Measurements from ENCODE around the gene ANKRD24. TPM values are rescaled to one million over a fixed set of nuclear protein-coding genes. Genes with fewer than 3 reads are reported as not detected.
"Not testable (repeated sequence)": the region's sequence is repeated elsewhere in the genome, so short reads cannot be mapped to it uniquely, and the experiment has no call there.

Gene ANKRD24
- total RNA-seq, 3 donors from 2014 or later (not counting 1 experiment from before 2014, with no cell fraction given): 0.65 to 2.2 (median 0.71) TPM

- intact Hi-C loops (cut with micrococcal nuclease): no loop called here
- no peak overlapping the region for H3K4me3 ChIP-seq (ENCODE audit: low read length)
- no peak overlapping the region for H3K27ac ChIP-seq (ENCODE audit: low read length)
- H3K27me3 ChIP-seq (ENCODE audit: control insufficient read depth, insufficient read depth, low read length): no peaks in the 10 kb centered on the region
- ATAC-seq (no peak), DNase-seq (no peak)
- WGBS (ENCODE audit: insufficient coverage): 97% methylated on average over 79 of the region's 81 CpGs
- no peaks in the 10 kb centered on the region for H3K36me3 ChIP-seq (ENCODE audit: control insufficient read depth, insufficient read depth, low read length)
- Mint-ChIP-seq H3K27me3 (ENCODE audit: low read depth in 2 of 2) (peaks cover 0 to 4% of the 10 kb centered on the region in 2 donors), H3K27ac (no peak overlapping the region), H3K4me1 (peaks cover 11 to 12% of the 10 kb centered on the region in 2 donors), H3K4me3 (no peak overlapping the region), H3K36me3 (no peaks in the 10 kb centered on the region), H3K9me3 (no peaks in the 10 kb centered on the region)
- TF ChIP-seq, protein P1, sequence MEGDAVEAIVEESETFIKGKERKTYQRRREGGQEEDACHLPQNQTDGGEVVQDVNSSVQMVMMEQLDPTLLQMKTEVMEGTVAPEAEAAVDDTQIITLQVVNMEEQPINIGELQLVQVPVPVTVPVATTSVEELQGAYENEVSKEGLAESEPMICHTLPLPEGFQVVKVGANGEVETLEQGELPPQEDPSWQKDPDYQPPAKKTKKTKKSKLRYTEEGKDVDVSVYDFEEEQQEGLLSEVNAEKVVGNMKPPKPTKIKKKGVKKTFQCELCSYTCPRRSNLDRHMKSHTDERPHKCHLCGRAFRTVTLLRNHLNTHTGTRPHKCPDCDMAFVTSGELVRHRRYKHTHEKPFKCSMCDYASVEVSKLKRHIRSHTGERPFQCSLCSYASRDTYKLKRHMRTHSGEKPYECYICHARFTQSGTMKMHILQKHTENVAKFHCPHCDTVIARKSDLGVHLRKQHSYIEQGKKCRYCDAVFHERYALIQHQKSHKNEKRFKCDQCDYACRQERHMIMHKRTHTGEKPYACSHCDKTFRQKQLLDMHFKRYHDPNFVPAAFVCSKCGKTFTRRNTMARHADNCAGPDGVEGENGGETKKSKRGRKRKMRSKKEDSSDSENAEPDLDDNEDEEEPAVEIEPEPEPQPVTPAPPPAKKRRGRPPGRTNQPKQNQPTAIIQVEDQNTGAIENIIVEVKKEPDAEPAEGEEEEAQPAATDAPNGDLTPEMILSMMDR (IDR thresholded peaks at IDR 0.05): no peak
- H3K9me3 ChIP-seq (ENCODE audit: control insufficient read depth, insufficient read depth, low read length): peaks cover 7% of the 10 kb centered on the region
- H3K4me1 ChIP-seq (ENCODE audit: control insufficient read depth, insufficient read depth, low read length): peaks cover 12% of the 10 kb centered on the region
These were observed 35.2 kb downstream of the ANKRD24 start for GRCh38 chr19:4217429-4218264.

DNA sequence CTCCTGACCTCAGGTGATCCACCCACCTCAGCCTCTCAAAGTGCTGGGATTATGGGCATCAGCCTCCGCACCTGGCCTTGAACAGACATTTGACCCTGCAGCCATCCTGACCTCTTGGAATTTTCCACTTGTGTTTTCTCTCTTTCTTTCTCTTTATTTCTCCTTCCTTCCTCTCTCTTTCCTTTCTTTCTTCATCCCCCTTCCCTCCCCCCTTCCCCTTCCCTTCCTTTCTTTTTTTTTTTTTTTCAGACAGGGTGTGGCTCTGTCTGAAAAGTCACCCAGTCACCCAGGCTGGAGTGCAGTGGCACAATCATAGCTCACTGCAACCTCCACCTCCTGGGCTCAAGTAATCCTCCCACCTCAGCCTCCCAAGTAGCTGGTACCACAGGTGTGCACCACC lies 36.0 kb downstream of the ANKRD24 start:
- H3K27ac Mint-ChIP-seq; H3K4me3 Mint-ChIP-seq; H3K27me3 Mint-ChIP-seq (ENCODE audit: low read depth in 2 of 2); H3K27me3 ChIP-seq (ENCODE audit: control insufficient read depth, insufficient read depth, low read length); H3K9me3 Mint-ChIP-seq; H3K36me3 ChIP-seq (ENCODE audit: control insufficient read depth, insufficient read depth, low read length); H3K4me3 ChIP-seq (ENCODE audit: low read length); intact Hi-C loops (cut with micrococcal nuclease); H3K27ac ChIP-seq (ENCODE audit: low read length); ATAC-seq; DNase-seq; H3K9me3 ChIP-seq (ENCODE audit: control insufficient read depth, insufficient read depth, low read length); H3K36me3 Mint-ChIP-seq: not testable (repeated sequence)
- WGBS (ENCODE audit: insufficient coverage): 91% methylated on average over 1 of the region's 1 CpG
- H3K4me1 Mint-ChIP-seq: peaks cover 11 to 12% of the 10 kb centered on the region in 2 donors
- peaks cover 12% of the 10 kb centered on the region for H3K4me1 ChIP-seq (ENCODE audit: control insufficient read depth, insufficient read depth, low read length)

DNA sequence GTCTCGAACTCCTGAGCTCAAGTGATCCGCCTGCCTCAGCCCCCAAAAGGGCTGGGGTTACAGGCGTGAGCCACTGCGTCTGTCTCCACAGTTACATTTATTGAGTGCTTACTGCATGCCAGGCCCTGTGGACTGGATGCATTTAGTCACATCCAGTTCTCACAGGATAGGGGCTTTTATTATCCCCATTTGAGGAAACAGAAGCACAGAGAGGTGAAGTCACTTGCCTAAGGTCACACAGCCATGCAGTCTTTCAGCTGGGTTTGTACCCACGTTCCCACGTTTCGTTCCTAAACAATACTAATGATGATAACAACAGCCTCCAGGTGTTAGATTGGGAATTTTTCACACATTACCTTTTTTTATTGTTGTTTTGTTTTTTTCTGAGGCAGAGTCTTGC lies 37.7 kb downstream of the ANKRD24 start:
- Mint-ChIP-seq H3K9me3 (no peaks in the 10 kb centered on the region), H3K4me3 (no peak overlapping the region), H3K4me1 (no peaks in the 10 kb centered on the region), H3K36me3 (no peaks in the 10 kb centered on the region), H3K27ac (no peak overlapping the region), H3K27me3 (ENCODE audit: low read depth in 2 of 2) (no peaks in the 10 kb centered on the region)
- peaks cover 7% of the 10 kb centered on the region for H3K9me3 ChIP-seq (ENCODE audit: control insufficient read depth, insufficient read depth, low read length)
- ATAC-seq (no peak), DNase-seq (no peak)
- intact Hi-C loops (cut with micrococcal nuclease): no loop called here
- no peak overlapping the region for H3K27ac ChIP-seq (ENCODE audit: low read length)
- TF ChIP-seq, protein P1 (IDR thresholded peaks at IDR 0.05): no peak
- H3K4me3 ChIP-seq (ENCODE audit: low read length): no peak overlapping the region
- peaks cover under 1% of the 10 kb centered on the region for H3K4me1 ChIP-seq (ENCODE audit: control insufficient read depth, insufficient read depth, low read length)
- WGBS (ENCODE audit: insufficient coverage): 90% methylated on average over 7 of the region's 7 CpGs
- no peaks in the 10 kb centered on the region for H3K36me3 ChIP-seq (ENCODE audit: control insufficient read depth, insufficient read depth, low read length)
- H3K27me3 ChIP-seq (ENCODE audit: control insufficient read depth, insufficient read depth, low read length): no peaks in the 10 kb centered on the region

DNA sequence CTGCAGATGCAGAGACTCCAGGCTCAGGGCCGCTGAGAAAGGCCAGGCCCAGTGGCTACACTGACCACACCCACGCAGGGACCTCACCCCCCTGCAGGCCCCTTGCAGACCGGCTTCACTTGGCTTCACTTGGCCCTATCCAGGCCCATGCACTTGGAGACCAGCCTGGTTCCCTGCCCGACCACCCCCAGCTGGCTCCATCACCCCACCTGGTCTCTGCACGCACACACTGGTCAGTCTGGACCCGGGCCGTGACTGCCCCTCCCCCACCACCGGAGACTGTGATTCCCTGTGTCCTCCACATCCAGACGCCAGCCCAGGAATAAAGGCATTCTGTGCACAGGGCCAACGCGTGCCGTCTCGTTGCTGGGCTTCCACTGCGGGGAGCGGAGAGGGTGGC lies 42.0 kb downstream of the ANKRD24 start:
- WGBS (ENCODE audit: insufficient coverage): 92% methylated on average over 15 of the region's 15 CpGs
- H3K4me1 Mint-ChIP-seq: no peaks in the 10 kb centered on the region
- Histone ChIP-seq H3K9me3 (ENCODE audit: control insufficient read depth, insufficient read depth, low read length) (no peaks in the 10 kb centered on the region), H3K4me1 (ENCODE audit: control insufficient read depth, insufficient read depth, low read length) (peaks cover 7% of the 10 kb centered on the region), H3K27ac (ENCODE audit: low read length) (no peak overlapping the region), H3K27me3 (ENCODE audit: control insufficient read depth, insufficient read depth, low read length) (peaks cover 6% of the 10 kb centered on the region), H3K36me3 (ENCODE audit: control insufficient read depth, insufficient read depth, low read length) (no peaks in the 10 kb centered on the region), H3K4me3 (ENCODE audit: low read length) (no peak overlapping the region)
- no peak for ATAC-seq
- DNase-seq: no peak
- H3K9me3 Mint-ChIP-seq: no peaks in the 10 kb centered on the region
- H3K27ac Mint-ChIP-seq: no peak overlapping the region
- H3K4me3 Mint-ChIP-seq: no peak overlapping the region
- H3K36me3 Mint-ChIP-seq: no peaks in the 10 kb centered on the region
- peaks cover 0 to 4% of the 10 kb centered on the region in 2 donors for H3K27me3 Mint-ChIP-seq (ENCODE audit: low read depth in 2 of 2)
- intact Hi-C loops (cut with micrococcal nuclease): no loop called here
- TF ChIP-seq, protein P1 (IDR thresholded peaks at IDR 0.05): no peak
